Stimulated activated CD8-positive, alpha-beta memory T cell treated with anti-CD3 and anti-CD28 coated beads, Interleukin-2, amount 100 ng/mL, for 1 hour (primary cell): ENCODE measurements around the gene LILRB4.
"Not testable (repeated sequence)": the region's sequence is repeated elsewhere in the genome, so short reads cannot be mapped to it uniquely, and the experiment has no call there.

Experiments
- DNase-seq, 2 donors: peaks; one replicate each; pipeline ENCODE4 v3.0.0-alpha.2; 2020; ENCODE audit warnings: low read depth in 2 of 2

LILRB4 gene

GRCh38 chr19:54650108-54650655 is 12.6 kb upstream of the LILRB4 start:
- no peak for DNase-seq

- DNase-seq = no peak
Observed at GRCh38 chr19:54653181-54653809, 9.5 kb upstream of the LILRB4 start.

- no peak for DNase-seq
Observed at GRCh38 chr19:54654447-54655321, 8.1 kb upstream of the LILRB4 start.

GRCh38 chr19:54659300-54659699 is 3.5 kb upstream of the LILRB4 start:
- no peak for DNase-seq

- DNase-seq = no peak
Observed at GRCh38 chr19:54660306-54660705, 2.5 kb upstream of the LILRB4 start.

GRCh38 chr19:54660964-54661363 is 1.8 kb upstream of the LILRB4 start:
- DNase-seq = no peak

- DNase-seq = no peak
Observed at GRCh38 chr19:54661846-54662481, 821 bp upstream of the LILRB4 start.

GRCh38 chr19:54665530-54665929 is 2.7 kb downstream of the LILRB4 start:
- DNase-seq = no peak

GRCh38 chr19:54667217-54667616 is 4.4 kb downstream of the LILRB4 start:
- no peak for DNase-seq

GRCh38 chr19:54668353-54668752 is 5.6 kb downstream of the LILRB4 start:
- DNase-seq = no peak

GRCh38 chr19:54670576-54671357 is 8.0 kb downstream of the LILRB4 start:
- DNase-seq = no peak

GRCh38 chr19:54673222-54673621 is 10.4 kb downstream of the LILRB4 start:
- DNase-seq = no peak

GRCh38 chr19:54674021-54674617 is 11.3 kb downstream of the LILRB4 start:
- no peak for DNase-seq

- DNase-seq = not testable (repeated sequence)
Observed at GRCh38 chr19:54676210-54676834, 13.5 kb downstream of the LILRB4 start.

GRCh38 chr19:54677217-54677616 is 14.4 kb downstream of the LILRB4 start:
- no peak for DNase-seq

GRCh38 chr19:54681596-54681995 is 18.8 kb downstream of the LILRB4 start:
- DNase-seq = not testable (repeated sequence)

GRCh38 chr19:54682306-54682856 is 19.6 kb downstream of the LILRB4 start:
- DNase-seq = no peak

GRCh38 chr19:54684527-54684926 is 21.7 kb downstream of the LILRB4 start:
- DNase-seq = no peak

GRCh38 chr19:54691582-54692297 is 29.0 kb downstream of the LILRB4 start:
- DNase-seq = no peak

GRCh38 chr19:54692298-54692615 is 29.5 kb downstream of the LILRB4 start:
- no peak for DNase-seq
